H9 (cell line): ENCODE measurements around the gene STARD3. TPM values are rescaled to one million over a fixed set of nuclear protein-coding genes. Genes with fewer than 3 reads are reported as not detected.

ENCODE experiments used
- DNase-seq: peaks from one replicate; pipeline ENCODE4 v3.0.0-alpha.2; 2017
- H2AFZ ChIP-seq: one replicate; pipeline ENCODE4 v1.6.1; 2013; ENCODE audit warnings: mild to moderate bottlenecking, low read length, control low read depth, moderate library complexity
- H2AK5ac ChIP-seq: 2 replicates; pipeline ENCODE4 v1.6.1; 2013; ENCODE audit warnings: low read length, control low read depth, mixed read lengths; ENCODE audit not compliant: insufficient read length
- H2BK120ac ChIP-seq: one replicate; pipeline ENCODE4 v1.6.1; 2013; ENCODE audit warnings: low read depth, mild to moderate bottlenecking, low read length, control low read depth, inconsistent platforms; ENCODE audit not compliant: poor library complexity, severe bottlenecking
- H2BK12ac ChIP-seq: 2 replicates; pipeline ENCODE4 v1.6.1; 2013; ENCODE audit warnings: low read length, control low read depth, mixed read lengths, low read depth; ENCODE audit not compliant: insufficient read length
- H2BK15ac ChIP-seq: 2 replicates; pipeline ENCODE4 v1.6.1; 2013; ENCODE audit warnings: low read depth, low read length, control low read depth
- H2BK20ac ChIP-seq: one replicate; pipeline ENCODE4 v1.6.1; 2013; ENCODE audit warnings: low read depth, mild to moderate bottlenecking, low read length, control low read depth, inconsistent platforms; ENCODE audit not compliant: poor library complexity, severe bottlenecking
- H2BK5ac ChIP-seq: 2 replicates; pipeline ENCODE4 v1.6.1; 2013; ENCODE audit warnings: low read length, control low read depth, mixed read lengths; ENCODE audit not compliant: insufficient read length
- H3K14ac ChIP-seq: 2 replicates; pipeline ENCODE4 v1.6.1; 2013; ENCODE audit warnings: low read length, control low read depth; ENCODE audit not compliant: insufficient read depth
- H3K18ac ChIP-seq: 2 replicates; pipeline ENCODE4 v1.6.1; 2013; ENCODE audit warnings: low read depth, mild to moderate bottlenecking, mixed read lengths, low read length, control low read depth; ENCODE audit not compliant: insufficient read length
- H3K23ac ChIP-seq: 2 replicates; pipeline ENCODE4 v1.6.1; 2013; ENCODE audit warnings: low read length, control low read depth, mixed read lengths, low read depth; ENCODE audit not compliant: insufficient read length
- H3K23me2 ChIP-seq: 2 replicates; pipeline ENCODE4 v1.6.1; 2013; ENCODE audit warnings: low read depth, mild to moderate bottlenecking, mixed read lengths, low read length, control low read depth; ENCODE audit not compliant: insufficient read length, poor library complexity, severe bottlenecking
- H3K27ac ChIP-seq: 2 replicates; pipeline ENCODE4 v1.5.1; 2013; ENCODE audit warnings: low read length, control low read depth, mixed read lengths, low read depth; ENCODE audit not compliant: insufficient read length
- H3K27me3 ChIP-seq: 2 replicates; pipeline ENCODE4 v1.6.1; 2013; ENCODE audit warnings: low read length, control low read depth, inconsistent platforms; ENCODE audit not compliant: insufficient read depth
- H3K4ac ChIP-seq: 2 replicates; pipeline ENCODE4 v1.6.1; 2013; ENCODE audit warnings: low read depth, mild to moderate bottlenecking, control low read depth, inconsistent platforms, low read length, moderate library complexity
- H3K4me1 ChIP-seq: 2 replicates; pipeline ENCODE4 v1.6.1; 2013; ENCODE audit warnings: low read length, control low read depth, inconsistent platforms; ENCODE audit not compliant: insufficient read depth
- H3K4me2 ChIP-seq: 2 replicates; pipeline ENCODE4 v1.6.1; 2013; ENCODE audit warnings: low read length, control low read depth, mixed read lengths; ENCODE audit not compliant: insufficient read length, insufficient read depth
- H3K56ac ChIP-seq: 2 replicates; pipeline ENCODE4 v1.6.1; 2013; ENCODE audit warnings: low read depth, mild to moderate bottlenecking, mixed read lengths, low read length, control low read depth; ENCODE audit not compliant: insufficient read length
- H3K79me1 ChIP-seq: 2 replicates; pipeline ENCODE4 v1.6.1; 2013; ENCODE audit warnings: low read depth, mild to moderate bottlenecking, moderate library complexity, low read length, control low read depth, inconsistent platforms; ENCODE audit not compliant: insufficient read depth, poor library complexity, severe bottlenecking
- H3K79me2 ChIP-seq: 2 replicates; pipeline ENCODE4 v1.6.1; 2013; ENCODE audit warnings: low read length, control low read depth, inconsistent platforms; ENCODE audit not compliant: insufficient read depth
- H3K9ac ChIP-seq: 2 replicates; pipeline ENCODE4 v1.6.1; 2013; ENCODE audit warnings: low read length, control low read depth, mixed read lengths; ENCODE audit not compliant: insufficient read length; ENCODE audit errors: extremely low read depth
- H3K9me3 ChIP-seq: one replicate; pipeline ENCODE4 v1.6.1; 2013; ENCODE audit warnings: low read depth, low read length, inconsistent platforms; ENCODE audit not compliant: control insufficient read depth
- H3T11ph ChIP-seq: one replicate; pipeline ENCODE4 v1.6.1; 2013; ENCODE audit warnings: mild to moderate bottlenecking, low read length, control low read depth, inconsistent platforms
- H4K20me1 ChIP-seq: one replicate; pipeline ENCODE4 v1.6.1; 2013; ENCODE audit not compliant: control insufficient read depth, insufficient read length, insufficient read depth
- H4K5ac ChIP-seq: 2 replicates; pipeline ENCODE4 v1.6.1; 2013; ENCODE audit warnings: low read depth, mild to moderate bottlenecking, mixed read lengths, low read length, control low read depth; ENCODE audit not compliant: insufficient read length
- H4K8ac ChIP-seq: replicated peaks from 2 replicates; pipeline ENCODE4 v1.6.1; 2013; ENCODE audit warnings: low read length, control low read depth, mixed read lengths, low read depth; ENCODE audit not compliant: insufficient read length
- H4K91ac ChIP-seq: 2 replicates; pipeline ENCODE4 v1.6.1; 2013; ENCODE audit warnings: low read depth, mild to moderate bottlenecking, moderate library complexity, mixed read lengths, low read length, control low read depth; ENCODE audit not compliant: insufficient read length
- H3K27ac Mint-ChIP-seq, 3 experiments: 2 replicates in 2 of 3; 3 replicates in 1 of 3; pipeline ENCODE4 v1.8.0; 2020 to 2021; ENCODE audit warnings: mixed read lengths in 3 of 3, mild to moderate bottlenecking in 1 of 3, moderate library complexity in 1 of 3
- H3K27me3 Mint-ChIP-seq: 2 replicates; pipeline ENCODE4 v1.8.0; 2021; ENCODE audit warnings: low read depth, mild to moderate bottlenecking, moderate library complexity, mixed read lengths
- H3K36me3 Mint-ChIP-seq, 3 experiments: 2 replicates in 2 of 3; 3 replicates in 1 of 3; pipeline ENCODE4 v1.8.0; 2020 to 2021; ENCODE audit warnings: low read depth in 3 of 3, mixed read lengths in 3 of 3; ENCODE audit not compliant: insufficient read depth in 1 of 3
- H3K4me1 Mint-ChIP-seq, 2 experiments: 2 replicates each; pipeline ENCODE4 v1.8.0; 2020; ENCODE audit warnings: mixed read lengths in 2 of 2
- H3K4me3 Mint-ChIP-seq, 2 experiments: 2 replicates in 1 of 2; 3 replicates in 1 of 2; pipeline ENCODE4 v1.8.0; 2020 to 2021; ENCODE audit warnings: mild to moderate bottlenecking in 2 of 2, mixed read lengths in 2 of 2, moderate library complexity in 1 of 2
- H3K9me3 Mint-ChIP-seq, 2 experiments: 2 replicates in 1 of 2; 3 replicates in 1 of 2; pipeline ENCODE4 v1.8.0; 2020; ENCODE audit warnings: mild to moderate bottlenecking in 2 of 2, mixed read lengths in 2 of 2, moderate library complexity in 1 of 2
- WGBS: extraction: QIAGEN DNeasy Blood & Tissue Kit; methylation state at CpG from one replicate; pipeline ENCODE4 v1.1.7; 2013; ENCODE audit warnings: missing lambda C conversion rate, low lambda C conversion rate, mixed read lengths; ENCODE audit not compliant: insufficient read length; ENCODE audit errors: extremely low coverage; 5-methylcytosine and 5-hydroxymethylcytosine counted together
- total RNA-seq: library from RNA; stranded (reverse); gene quantifications from 2 replicates; pipeline ENCODE4 v1.2.1, GENCODE V29; 2021
- TF ChIP-seq, protein P1 (sequence below): fragments of 200-600 bp; sonication (generic); conservative IDR thresholded peaks from 3 replicates; pipeline ENCODE4 v1.8.0; 2021; ENCODE audit warnings: antibody characterized with exemption, mild to moderate bottlenecking

Gene STARD3
- total RNA-seq, 1 experiment from 2014 or later: 51.3 TPM

DNA sequence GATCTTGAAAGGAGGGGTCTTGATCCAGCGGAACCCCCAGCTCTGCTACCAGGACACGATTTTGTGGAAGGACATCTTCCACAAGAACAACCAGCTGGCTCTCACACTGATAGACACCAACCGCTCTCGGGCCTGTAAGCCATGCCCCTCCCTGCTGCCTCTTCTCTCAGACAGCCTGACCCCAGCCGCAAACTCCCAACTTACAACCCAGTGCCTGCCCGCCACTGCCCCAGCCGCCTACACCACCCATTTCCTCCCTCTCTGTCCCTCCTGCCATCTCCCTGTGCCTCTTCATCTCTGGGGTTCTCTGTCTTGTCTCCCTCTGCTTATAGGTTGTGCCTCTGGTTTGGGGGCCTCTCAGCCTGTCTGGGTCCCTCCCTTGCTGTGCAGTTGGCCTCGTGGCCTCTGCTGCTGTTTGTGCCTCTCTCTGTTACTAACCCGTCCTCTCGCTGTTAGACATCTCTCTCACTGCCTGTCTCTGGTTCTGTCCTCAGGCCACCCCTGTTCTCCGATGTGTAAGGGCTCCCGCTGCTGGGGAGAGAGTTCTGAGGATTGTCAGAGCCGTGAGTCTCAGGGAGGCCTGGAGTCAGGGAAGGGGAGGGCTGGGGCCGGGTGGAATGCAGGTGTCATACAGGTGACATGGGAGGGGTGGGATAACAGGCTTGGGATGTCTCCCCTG is 72.5 kb downstream of the STARD3 start:
- Histone ChIP-seq H2AFZ (no peak overlapping the region), H4K20me1 (no peaks in the 10 kb centered on the region), H3K9ac (no peak overlapping the region), H3K9me3 (no peaks in the 10 kb centered on the region), H3K23me2 (no peaks in the 10 kb centered on the region), H3K79me1 (no peaks in the 10 kb centered on the region), H4K91ac (no peak overlapping the region), H3K4me2 (no peak overlapping the region), H4K5ac (no peak overlapping the region), H3K56ac (no peak overlapping the region), H3K14ac (no peak overlapping the region), H2BK20ac (no peak overlapping the region), H3K27me3 (no peaks in the 10 kb centered on the region), H3K4ac (no peak overlapping the region), H2BK120ac (no peak overlapping the region), H2BK5ac (no peak overlapping the region), H3K18ac (no peak overlapping the region), H3T11ph (no peak overlapping the region), H3K79me2 (peaks cover 18% of the 10 kb centered on the region; the same call in 1 of the 2 replicates), H2BK12ac (no peak overlapping the region), H2AK5ac (no peak overlapping the region), H2BK15ac (no peak overlapping the region), H3K4me1 (peaks cover 3% of the 10 kb centered on the region; the same call in 1 of the 2 replicates), H4K8ac (no peak overlapping the region), H3K23ac (no peak overlapping the region), H3K27ac (no peak overlapping the region)
- TF ChIP-seq, protein P1, sequence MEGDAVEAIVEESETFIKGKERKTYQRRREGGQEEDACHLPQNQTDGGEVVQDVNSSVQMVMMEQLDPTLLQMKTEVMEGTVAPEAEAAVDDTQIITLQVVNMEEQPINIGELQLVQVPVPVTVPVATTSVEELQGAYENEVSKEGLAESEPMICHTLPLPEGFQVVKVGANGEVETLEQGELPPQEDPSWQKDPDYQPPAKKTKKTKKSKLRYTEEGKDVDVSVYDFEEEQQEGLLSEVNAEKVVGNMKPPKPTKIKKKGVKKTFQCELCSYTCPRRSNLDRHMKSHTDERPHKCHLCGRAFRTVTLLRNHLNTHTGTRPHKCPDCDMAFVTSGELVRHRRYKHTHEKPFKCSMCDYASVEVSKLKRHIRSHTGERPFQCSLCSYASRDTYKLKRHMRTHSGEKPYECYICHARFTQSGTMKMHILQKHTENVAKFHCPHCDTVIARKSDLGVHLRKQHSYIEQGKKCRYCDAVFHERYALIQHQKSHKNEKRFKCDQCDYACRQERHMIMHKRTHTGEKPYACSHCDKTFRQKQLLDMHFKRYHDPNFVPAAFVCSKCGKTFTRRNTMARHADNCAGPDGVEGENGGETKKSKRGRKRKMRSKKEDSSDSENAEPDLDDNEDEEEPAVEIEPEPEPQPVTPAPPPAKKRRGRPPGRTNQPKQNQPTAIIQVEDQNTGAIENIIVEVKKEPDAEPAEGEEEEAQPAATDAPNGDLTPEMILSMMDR: no peak
- Mint-ChIP-seq H3K27ac (peak overlapping the region; percentile 11 to 79 (median 56); a peak in 5 of 7 replicates), H3K36me3 (peaks cover 64 to 77% (median 68%) of the 10 kb centered on the region in 3 experiments; a peak in 6 of 7 replicates), H3K27me3 (no peaks in the 10 kb centered on the region; the same call in 1 of the 2 replicates), H3K4me3 (peak overlapping the region in 1 of 2 experiments; percentile 22; a peak in 1 of 5 replicates), H3K9me3 (no peaks in the 10 kb centered on the region), H3K4me1 (peaks cover 16% of the 10 kb centered on the region in 2 experiments)
- no peak for DNase-seq
- WGBS: no CpG with 5 or more reads among the region's 14 CpGs
